ENCODE data around the gene CPEB4.

GRCh38 chr5:173890195-173890991, 2.2 kb downstream of the CPEB4 start:
- no peak for TF ChIP-seq CTCF (IDR thresholded peaks at IDR 0.05)
- peak; percentile 29 to 69 for TF ChIP-seq POLR2A (IDR thresholded peaks at IDR 0.05)

Data from adrenal gland (tissue), 5 donors.